ENCODE results near the gene SYT17. TPM values are rescaled to one million over a fixed set of nuclear protein-coding genes. Genes with fewer than 3 reads are reported as not detected.

SYT17 gene, protein sequence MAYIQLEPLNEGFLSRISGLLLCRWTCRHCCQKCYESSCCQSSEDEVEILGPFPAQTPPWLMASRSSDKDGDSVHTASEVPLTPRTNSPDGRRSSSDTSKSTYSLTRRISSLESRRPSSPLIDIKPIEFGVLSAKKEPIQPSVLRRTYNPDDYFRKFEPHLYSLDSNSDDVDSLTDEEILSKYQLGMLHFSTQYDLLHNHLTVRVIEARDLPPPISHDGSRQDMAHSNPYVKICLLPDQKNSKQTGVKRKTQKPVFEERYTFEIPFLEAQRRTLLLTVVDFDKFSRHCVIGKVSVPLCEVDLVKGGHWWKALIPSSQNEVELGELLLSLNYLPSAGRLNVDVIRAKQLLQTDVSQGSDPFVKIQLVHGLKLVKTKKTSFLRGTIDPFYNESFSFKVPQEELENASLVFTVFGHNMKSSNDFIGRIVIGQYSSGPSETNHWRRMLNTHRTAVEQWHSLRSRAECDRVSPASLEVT
- 10.6 and 11.3 TPM in 2 replicates for total RNA-seq (2014; rRNA removed; shearing (Covaris generic))

DNA sequence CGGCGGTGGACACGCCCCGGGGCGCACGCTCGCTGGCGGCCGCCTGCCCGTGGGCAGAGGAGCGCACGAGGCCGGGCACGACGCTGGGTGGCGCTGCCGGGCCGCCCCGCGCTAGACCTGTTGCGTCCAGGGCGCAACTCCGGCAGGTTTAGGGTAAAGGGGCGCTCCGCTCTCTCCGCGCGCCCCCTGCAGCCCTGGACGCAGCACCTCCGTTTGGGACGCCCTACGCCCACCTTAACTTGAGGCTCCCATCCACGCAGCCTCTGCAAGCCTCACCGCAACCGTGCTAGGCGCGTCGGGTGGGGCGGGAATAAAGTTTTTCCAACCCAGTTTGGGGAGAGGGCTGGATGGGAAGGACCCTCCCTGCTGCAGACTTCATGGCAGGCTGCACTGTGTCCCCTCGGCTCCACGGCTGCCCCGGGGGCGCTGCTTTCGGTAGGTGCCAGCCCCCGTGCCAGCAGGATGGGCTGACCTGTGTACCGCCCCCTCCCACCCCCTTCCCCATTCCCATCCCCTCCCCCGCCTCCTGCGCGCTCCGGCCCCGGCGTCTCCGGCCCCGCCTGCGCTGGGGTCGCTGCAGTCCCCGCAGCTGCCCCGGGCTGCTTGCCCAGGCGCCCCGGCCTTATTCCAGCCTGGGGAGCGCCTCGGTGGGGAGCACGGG lies at the start of gene SYT17:
Gene SYT17 (plus strand): TSS at position 531 of the 661 bp plus-strand sequence. CDS start 407 bp downstream, outside the sequence.
- H3K9me3 ChIP-seq (replicated peaks) = no peaks in the 10 kb centered on the region
- H3K27ac ChIP-seq = peak within 1 kb of the TSS; percentile 79
- peak within 1 kb of the TSS; percentile 77 for H3K4me3 ChIP-seq
- H3K36me3 ChIP-seq = no peaks in the 10 kb centered on the region
- 0 out of 2 replicates have a peak, but pooled peaks cover 4% of the 10 kb centered on the region for H3K4me1 ChIP-seq
- DNase-seq = peak; percentile 82 to 89
- no peaks in the 10 kb centered on the region for H3K27me3 ChIP-seq

DNA sequence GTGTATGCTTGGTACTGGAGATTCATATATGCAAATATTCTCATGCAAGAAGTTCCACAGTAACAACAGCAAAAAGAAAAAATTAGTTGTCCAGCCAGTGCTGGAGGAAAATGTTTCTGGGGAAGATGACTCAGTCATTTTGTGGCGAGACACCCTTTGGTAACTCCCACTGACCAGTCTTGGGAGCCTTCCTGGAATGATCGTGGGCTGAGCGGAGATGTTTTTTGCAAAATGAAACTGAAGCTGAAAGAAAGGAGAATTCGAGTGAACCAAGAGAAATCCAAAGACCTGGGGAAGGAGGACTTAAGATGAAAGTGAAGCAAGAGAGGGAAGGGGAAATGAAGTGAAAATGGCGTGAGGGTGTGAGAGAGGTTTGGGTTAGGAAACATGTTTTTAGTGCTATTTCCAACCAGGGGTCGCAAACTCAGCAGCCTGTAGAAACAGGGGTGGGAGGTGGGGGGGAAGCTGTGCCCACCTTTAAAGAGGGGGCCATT lies 49.1 kb upstream of the SYT17 start:
- H3K9me3 ChIP-seq (replicated peaks) = no peaks in the 10 kb centered on the region
- H3K27ac ChIP-seq = peak overlapping the region; percentile 2; the same call in 1 of the 2 replicates
- H3K36me3 ChIP-seq = no peaks in the 10 kb centered on the region
- H3K4me1 ChIP-seq = peaks cover 30% of the 10 kb centered on the region
- no peaks in the 10 kb centered on the region for H3K27me3 ChIP-seq
- peak overlapping the region; percentile 32 for H3K4me3 ChIP-seq
- no peak for DNase-seq

- Histone ChIP-seq H3K4me3 (no peak overlapping the region), H3K4me1 (peaks cover 30% of the 10 kb centered on the region), H3K27me3 (no peaks in the 10 kb centered on the region), H3K36me3 (no peaks in the 10 kb centered on the region), H3K9me3 (replicated peaks) (no peaks in the 10 kb centered on the region), H3K27ac (no peak overlapping the region)
- DNase-seq = no peak
These were observed 48.5 kb upstream of the SYT17 start for GRCh38 chr16:19119564-19119963.

GRCh38 chr16:19123535-19124178 lies 44.4 kb upstream of the SYT17 start:
- Histone ChIP-seq H3K27me3 (no peaks in the 10 kb centered on the region), H3K27ac (no peak overlapping the region)
- DNase-seq = no peak

GRCh38 chr16:19126300-19126699 lies 41.7 kb upstream of the SYT17 start:
- Histone ChIP-seq H3K9me3 (replicated peaks) (0 out of 2 replicates have a peak, but pooled peaks cover 4% of the 10 kb centered on the region), H3K4me3 (no peak overlapping the region), H3K36me3 (no peaks in the 10 kb centered on the region), H3K27me3 (no peaks in the 10 kb centered on the region), H3K4me1 (peaks cover 13% of the 10 kb centered on the region), H3K27ac (no peak overlapping the region)
- no peak for DNase-seq

More at GRCh38 chr16:19123535-19124178, 44.4 kb upstream of the SYT17 start:
- Histone ChIP-seq H3K4me1 (peaks cover 8% of the 10 kb centered on the region), H3K4me3 (no peak overlapping the region), H3K36me3 (no peaks in the 10 kb centered on the region), H3K9me3 (replicated peaks) (0 out of 2 replicates have a peak, but pooled peaks cover 4% of the 10 kb centered on the region)

- 0 out of 2 replicates have a peak, but pooled peaks cover 4% of the 10 kb centered on the region for H3K9me3 ChIP-seq (replicated peaks)
- no peak overlapping the region for H3K27ac ChIP-seq
- DNase-seq = no peak
- H3K36me3 ChIP-seq = no peaks in the 10 kb centered on the region
- H3K4me3 ChIP-seq = no peak overlapping the region
- H3K27me3 ChIP-seq = no peaks in the 10 kb centered on the region
- peaks cover 18% of the 10 kb centered on the region for H3K4me1 ChIP-seq
These were observed 40.8 kb upstream of the SYT17 start for GRCh38 chr16:19127205-19127604.

GRCh38 chr16:19127674-19128131 lies 40.3 kb upstream of the SYT17 start:
- Histone ChIP-seq H3K9me3 (replicated peaks) (0 out of 2 replicates have a peak, but pooled peaks cover 4% of the 10 kb centered on the region), H3K4me1 (peaks cover 23% of the 10 kb centered on the region), H3K27me3 (no peaks in the 10 kb centered on the region), H3K36me3 (no peaks in the 10 kb centered on the region), H3K27ac (no peak overlapping the region), H3K4me3 (no peak overlapping the region)
- DNase-seq = no peak

DNA sequence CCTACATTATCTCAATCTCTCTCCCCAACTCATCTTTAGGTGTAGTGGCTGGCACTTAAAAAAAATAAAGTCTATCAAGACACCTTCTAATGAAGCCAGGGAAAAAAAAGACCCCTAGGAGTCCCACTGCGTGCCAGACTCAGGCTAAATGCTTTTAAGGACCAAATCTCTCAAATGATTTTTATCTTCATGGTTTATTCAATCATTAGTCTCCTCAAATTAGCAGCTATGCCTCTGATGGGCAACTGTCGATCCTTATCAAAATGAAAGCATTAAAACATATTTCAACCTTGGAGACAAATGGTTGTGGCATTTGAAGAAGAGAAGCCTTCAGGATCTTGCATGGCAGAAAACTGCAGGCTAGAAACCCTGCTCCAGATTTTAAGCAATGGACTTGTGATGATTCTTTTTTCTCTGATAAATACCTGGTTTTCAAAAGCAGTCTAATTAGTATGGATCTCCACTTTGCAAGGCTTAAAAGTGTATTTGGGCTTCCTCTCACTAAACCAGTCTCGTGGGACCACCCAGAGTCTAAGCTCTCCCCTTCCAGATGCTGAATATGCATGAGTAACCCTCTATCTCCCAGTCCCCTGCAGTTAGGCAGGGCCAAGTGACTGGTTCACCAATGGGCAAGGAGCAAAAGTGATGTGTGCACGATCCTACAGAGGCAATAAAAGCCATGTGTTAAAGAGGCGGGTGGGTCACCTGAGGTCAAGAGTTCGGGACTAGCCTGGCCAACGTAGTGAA lies 39.4 kb upstream of the SYT17 start:
- Histone ChIP-seq H3K27me3 (no peaks in the 10 kb centered on the region), H3K27ac (no peak overlapping the region), H3K4me3 (no peak overlapping the region), H3K9me3 (replicated peaks) (0 out of 2 replicates have a peak, but pooled peaks cover 4% of the 10 kb centered on the region), H3K36me3 (no peaks in the 10 kb centered on the region), H3K4me1 (peaks cover 25% of the 10 kb centered on the region)
- DNase-seq = no peak

DNA sequence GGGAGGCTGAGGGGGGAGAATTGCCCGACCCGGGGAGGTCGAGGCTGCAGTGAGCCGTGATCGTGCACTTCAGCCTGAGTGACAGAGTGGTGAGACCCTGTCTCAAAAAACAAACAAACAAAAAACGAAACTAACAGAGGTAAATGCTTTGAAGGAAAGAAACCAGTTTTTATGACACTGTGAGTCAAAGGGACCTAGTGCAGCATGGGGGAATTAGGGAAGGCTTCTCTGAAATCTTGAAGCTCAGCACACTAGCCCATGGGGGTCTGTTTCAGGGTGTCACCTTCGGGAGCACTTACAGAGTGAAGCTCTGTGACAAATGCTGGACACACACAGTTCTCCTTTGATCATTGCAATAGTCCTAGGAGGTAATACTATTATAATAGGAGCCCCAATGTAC lies 37.7 kb upstream of the SYT17 start:
- Histone ChIP-seq H3K27ac (peak overlapping the region; percentile 39; the same call in 1 of the 2 replicates), H3K4me3 (no peak overlapping the region), H3K36me3 (no peaks in the 10 kb centered on the region), H3K27me3 (no peaks in the 10 kb centered on the region), H3K4me1 (peaks cover 25% of the 10 kb centered on the region), H3K9me3 (replicated peaks) (0 out of 2 replicates have a peak, but pooled peaks cover 4% of the 10 kb centered on the region)
- no peak for DNase-seq

GRCh38 chr16:19130852-19131824 lies 36.9 kb upstream of the SYT17 start:
- Histone ChIP-seq H3K36me3 (no peaks in the 10 kb centered on the region), H3K4me3 (peak overlapping the region; percentile 10; the same call in 1 of the 2 replicates), H3K27ac (peak overlapping the region; percentile 39), H3K27me3 (no peaks in the 10 kb centered on the region), H3K4me1 (peaks cover 31% of the 10 kb centered on the region), H3K9me3 (replicated peaks) (0 out of 2 replicates have a peak, but pooled peaks cover under 1% of the 10 kb centered on the region)
- DNase-seq = peak; percentile 38 to 62

- Histone ChIP-seq H3K27me3 (no peaks in the 10 kb centered on the region), H3K4me1 (peaks cover 37% of the 10 kb centered on the region), H3K4me3 (no peak overlapping the region), H3K9me3 (replicated peaks) (no peaks in the 10 kb centered on the region), H3K27ac (no peak overlapping the region), H3K36me3 (no peaks in the 10 kb centered on the region)
- DNase-seq = no peak
These were observed 36.2 kb upstream of the SYT17 start for GRCh38 chr16:19131825-19132218.

DNA sequence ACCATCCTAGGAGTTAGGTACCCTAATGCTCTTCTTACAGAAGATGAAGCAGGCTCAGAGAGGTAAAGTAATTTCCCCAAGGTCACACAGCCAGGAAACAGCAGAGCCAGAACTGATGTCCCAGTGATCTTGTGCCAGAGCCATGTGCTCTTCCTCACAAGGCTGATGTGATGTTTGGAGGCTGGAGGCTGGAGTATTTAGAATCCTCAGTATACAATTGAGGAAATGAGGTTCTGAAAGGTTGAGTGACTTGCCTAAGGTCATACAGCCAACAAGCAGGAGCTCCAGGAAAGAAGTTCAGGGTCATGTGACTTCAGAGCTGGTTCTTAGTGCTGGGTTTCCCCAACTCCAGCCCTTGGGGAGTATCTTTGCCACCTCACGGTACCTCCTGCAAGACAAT lies 35.8 kb upstream of the SYT17 start:
- H3K36me3 ChIP-seq = no peaks in the 10 kb centered on the region

GRCh38 chr16:19132898-19133297 lies 35.1 kb upstream of the SYT17 start:
- Histone ChIP-seq H3K27ac (no peak overlapping the region), H3K36me3 (no peaks in the 10 kb centered on the region), H3K9me3 (replicated peaks) (no peaks in the 10 kb centered on the region), H3K27me3 (no peaks in the 10 kb centered on the region), H3K4me1 (peaks cover 42% of the 10 kb centered on the region), H3K4me3 (no peak overlapping the region)
- DNase-seq = peak; percentile 54 to 75

More for the DNA sequence above, 35.8 kb upstream of the SYT17 start:
- peaks cover 40% of the 10 kb centered on the region for H3K4me1 ChIP-seq
- no peak overlapping the region for H3K4me3 ChIP-seq
- H3K9me3 ChIP-seq (replicated peaks) = no peaks in the 10 kb centered on the region
- no peak overlapping the region for H3K27ac ChIP-seq
- H3K27me3 ChIP-seq = no peaks in the 10 kb centered on the region
- no peak for DNase-seq
